ENCODE data around the gene NPHP1.

DNA sequence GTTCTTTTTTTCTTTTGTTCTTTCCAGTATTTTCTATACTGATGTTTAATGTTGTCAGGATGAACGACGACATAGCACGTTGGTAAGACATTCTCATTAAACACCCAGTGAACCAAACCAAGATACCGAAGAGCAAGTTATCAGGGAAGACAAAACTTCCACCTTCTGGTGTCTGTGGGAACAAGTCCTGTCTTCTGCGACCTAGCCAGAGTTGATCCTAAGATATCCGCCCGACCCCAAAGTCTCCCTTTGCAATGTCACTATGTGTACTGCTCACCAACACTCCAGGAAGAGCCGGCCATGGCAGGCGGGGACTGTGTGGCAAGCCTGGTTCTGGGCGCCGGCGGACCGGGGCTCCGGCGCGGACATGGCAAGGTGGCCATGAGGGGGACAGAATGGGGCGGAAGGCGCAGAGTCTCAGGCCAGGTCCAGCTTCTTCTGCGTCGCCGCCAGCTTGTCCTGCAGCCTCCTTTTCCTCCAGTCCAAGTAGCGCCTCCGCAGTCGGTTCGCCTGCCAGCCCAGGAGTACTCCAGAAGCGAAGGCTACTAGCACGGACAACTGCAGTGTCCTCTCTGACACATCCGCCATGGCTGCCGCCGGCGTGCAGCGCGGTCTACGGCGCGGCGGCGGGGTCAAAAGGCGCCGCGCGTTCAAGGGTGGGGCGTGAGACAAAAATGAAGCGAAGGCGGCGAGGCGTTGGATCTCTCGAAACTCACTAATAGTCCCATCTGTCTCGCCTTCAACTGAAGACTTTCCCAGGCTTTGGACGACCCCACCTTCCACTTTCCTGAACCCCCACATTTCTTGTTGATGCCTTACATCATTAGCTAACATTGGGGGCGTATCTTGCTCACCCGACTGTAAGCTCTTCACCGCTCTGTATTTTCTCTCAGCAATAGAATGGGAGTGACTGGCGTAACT lies 7.4 kb upstream of the NPHP1 start, which contains the start of gene MTLN:
- TF ChIP-seq EZH2 (IDR thresholded peaks at IDR 0.05; ENCODE audit: insufficient read depth, poor library complexity, severe bottlenecking) = no peak
- TF ChIP-seq EZH2phosphoT487 (IDR thresholded peaks at IDR 0.05; ENCODE audit: insufficient read depth, low read depth) = no peak
